Kidney (tissue), 14 donors: ENCODE data around the gene LRBA. TPM values are rescaled to one million over a fixed set of nuclear protein-coding genes. Genes with fewer than 3 reads are reported as not detected.

Experiments used
- DNase-seq, 5 donors: peaks; one replicate each; pipeline ENCODE4 v3.0.0-alpha.2; 2013 to 2020
- FAIRE-seq: peaks from 2 replicates; lab custom pipeline; 2012; peaks lifted over from hg19 to GRCh38; lab: Jason Lieb, UNC
- H3K27ac ChIP-seq, 2 donors: one replicate each; pipeline ENCODE4 v1.7.0; 2013; ENCODE audit warnings: low read depth in 2 of 2, low read length in 2 of 2, inconsistent platforms in 1 of 2
- H3K27me3 ChIP-seq: one replicate; pipeline ENCODE4 v1.7.1; 2013; ENCODE audit warnings: low read length, inconsistent platforms; ENCODE audit not compliant: control insufficient read depth, insufficient read depth
- H3K36me3 ChIP-seq, 3 donors: one replicate each; pipeline versions ENCODE4 v1.7.0 to v1.7.1; 2013; ENCODE audit warnings: low read length in 3 of 3, control low read depth in 1 of 3, inconsistent platforms in 1 of 3; ENCODE audit not compliant: insufficient read depth in 3 of 3, control insufficient read depth in 2 of 3
- H3K4me1 ChIP-seq, 3 donors: one replicate each; pipeline versions ENCODE4 v1.7.0 to v1.7.1; 2013; ENCODE audit warnings: low read length in 3 of 3, inconsistent platforms in 1 of 3, low read depth in 1 of 3; ENCODE audit not compliant: control insufficient read depth in 2 of 3, insufficient read depth in 2 of 3
- H3K4me3 ChIP-seq, 3 donors: one replicate each; pipeline versions ENCODE4 v1.7.0 to v1.8.1; 2013; ENCODE audit warnings: low read length in 3 of 3, control low read depth in 1 of 3, inconsistent platforms in 1 of 3
- H3K9ac ChIP-seq, 3 donors: one replicate each; pipeline versions ENCODE4 v1.7.0 to v1.7.1; 2013; ENCODE audit warnings: low read length in 3 of 3, control low read depth in 1 of 3, inconsistent platforms in 1 of 3
- H3K9me3 ChIP-seq, 3 donors: one replicate each; pipeline versions ENCODE4 v1.7.0 to v1.7.1; 2013; ENCODE audit warnings: low read length in 3 of 3, control low read depth in 1 of 3, inconsistent platforms in 1 of 3; ENCODE audit not compliant: control insufficient read depth in 2 of 3, insufficient read depth in 1 of 3
- intact Hi-C: fragments of 100-400 bp; cut with DNase I; formaldehyde crosslinking; loops from one replicate; pipeline ENCODE4 v1.11.1; 2022
- polyA plus RNA-seq: library from polyadenylated mRNA; stranded (reverse); fragments of 350-450 nt; fragmentation: Illumina TruSeq; extraction: RNeasy Lipid Tissue Mini Kit (QIAGEN cat#74804); gene quantifications from one replicate; pipeline ENCODE4 v1.2.3, GENCODE V29; 2014; ENCODE audit warnings: low read depth, low replicate concordance; ENCODE audit not compliant: insufficient read depth
- total RNA-seq: library from RNA; stranded (reverse); fragmentation: NEBNext Ultra II Directional; extraction: Animal tissue kit (Norgen Biotek cat#: 25700); gene quantifications from one replicate; pipeline ENCODE4 v1.2.1, GENCODE V29; 2021
- TF ChIP-seq, protein P1 (sequence below): IDR thresholded peaks from 3 replicates; pipeline ENCODE4 v1.5.1; 2012; ENCODE audit warnings: mild to moderate bottlenecking, moderate library complexity, borderline replicate concordance; ENCODE audit not compliant: insufficient read depth; ENCODE audit errors: extremely low read depth
- donor health status: control.
- donor health status: control.
- donor health status: control.
- donor health status: control.
- donor health status: control.
- donor health status: DM: yes; HTN: yes; CAD: no.
- donor health status: Normal renal cell carcinoma (clear cell type).

Gene LRBA
- total and polyA plus RNA-seq, 2 donors from 2014 or later, result 20.3 to 76.7 TPM

DNA sequence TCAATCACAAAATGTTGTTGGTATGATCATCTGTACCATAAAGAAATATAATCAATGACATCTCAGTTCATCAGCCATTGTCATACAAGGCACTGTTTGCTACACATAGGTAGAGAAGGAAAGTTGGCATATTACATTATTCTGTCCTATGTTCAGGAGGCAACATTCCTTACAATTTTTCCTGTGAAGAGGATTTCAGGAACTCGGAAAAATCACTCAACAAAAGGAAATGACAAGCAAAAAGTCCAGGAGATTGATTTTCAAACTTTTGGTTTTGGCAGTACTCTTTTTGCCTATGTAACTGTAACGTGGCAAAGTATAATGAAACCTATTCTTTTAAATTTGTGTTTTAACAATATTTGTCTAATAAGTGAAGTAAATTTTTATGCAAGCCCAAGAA lies 301.8 kb downstream of the LRBA start:
- FAIRE-seq, result no peak
- intact Hi-C loops, result no loop called here

DNA sequence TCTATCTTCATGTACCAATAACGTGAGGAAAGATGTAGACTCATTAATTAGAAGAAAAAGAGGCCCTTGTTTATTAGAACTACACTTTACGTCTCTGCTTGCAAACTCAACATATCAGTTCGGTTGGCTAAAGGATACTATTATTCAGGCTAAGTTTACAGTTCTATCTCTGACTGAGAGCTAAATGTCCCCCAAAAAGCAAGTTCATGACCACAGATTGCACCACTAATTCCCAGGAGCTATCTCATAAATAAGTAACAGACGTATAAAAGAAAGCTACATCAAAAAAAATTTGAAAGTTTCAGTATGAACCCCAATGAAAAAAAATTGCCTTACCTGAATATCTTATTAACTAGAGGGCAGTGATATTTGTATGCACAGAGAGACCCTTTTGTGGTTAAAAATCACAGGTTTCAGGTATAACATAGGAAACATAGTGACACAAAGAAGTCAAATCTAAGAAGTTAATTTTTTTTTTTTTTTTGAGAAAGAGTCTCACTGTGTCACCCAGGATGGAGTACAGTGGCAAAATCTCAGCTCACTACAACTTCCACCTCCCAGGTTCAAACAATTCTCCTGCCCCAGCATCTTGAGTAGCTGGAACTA lies 304.2 kb downstream of the LRBA start:
- no peak overlapping the region for H3K4me3 ChIP-seq
- H3K9ac ChIP-seq, result no peak overlapping the region
- H3K4me1 ChIP-seq, result no peaks in the 10 kb centered on the region
- no peak for DNase-seq
- no peaks in the 10 kb centered on the region for H3K27me3 ChIP-seq
- FAIRE-seq, result no peak
- TF ChIP-seq, protein P1, sequence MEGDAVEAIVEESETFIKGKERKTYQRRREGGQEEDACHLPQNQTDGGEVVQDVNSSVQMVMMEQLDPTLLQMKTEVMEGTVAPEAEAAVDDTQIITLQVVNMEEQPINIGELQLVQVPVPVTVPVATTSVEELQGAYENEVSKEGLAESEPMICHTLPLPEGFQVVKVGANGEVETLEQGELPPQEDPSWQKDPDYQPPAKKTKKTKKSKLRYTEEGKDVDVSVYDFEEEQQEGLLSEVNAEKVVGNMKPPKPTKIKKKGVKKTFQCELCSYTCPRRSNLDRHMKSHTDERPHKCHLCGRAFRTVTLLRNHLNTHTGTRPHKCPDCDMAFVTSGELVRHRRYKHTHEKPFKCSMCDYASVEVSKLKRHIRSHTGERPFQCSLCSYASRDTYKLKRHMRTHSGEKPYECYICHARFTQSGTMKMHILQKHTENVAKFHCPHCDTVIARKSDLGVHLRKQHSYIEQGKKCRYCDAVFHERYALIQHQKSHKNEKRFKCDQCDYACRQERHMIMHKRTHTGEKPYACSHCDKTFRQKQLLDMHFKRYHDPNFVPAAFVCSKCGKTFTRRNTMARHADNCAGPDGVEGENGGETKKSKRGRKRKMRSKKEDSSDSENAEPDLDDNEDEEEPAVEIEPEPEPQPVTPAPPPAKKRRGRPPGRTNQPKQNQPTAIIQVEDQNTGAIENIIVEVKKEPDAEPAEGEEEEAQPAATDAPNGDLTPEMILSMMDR, result no peak
- no peak overlapping the region for H3K27ac ChIP-seq
- H3K9me3 ChIP-seq, result no peaks in the 10 kb centered on the region
- intact Hi-C loops, result no loop called here
- no peaks in the 10 kb centered on the region for H3K36me3 ChIP-seq

More for the DNA sequence above, 301.8 kb downstream of the LRBA start:
- no peaks in the 10 kb centered on the region for H3K4me1 ChIP-seq
- no peaks in the 10 kb centered on the region for H3K9me3 ChIP-seq
- no peak for DNase-seq
- TF ChIP-seq, protein P1, result no peak
- H3K27me3 ChIP-seq, result no peaks in the 10 kb centered on the region
- no peaks in the 10 kb centered on the region for H3K36me3 ChIP-seq
- no peak overlapping the region for H3K4me3 ChIP-seq
- no peak overlapping the region for H3K27ac ChIP-seq
- H3K9ac ChIP-seq, result no peak overlapping the region

DNA sequence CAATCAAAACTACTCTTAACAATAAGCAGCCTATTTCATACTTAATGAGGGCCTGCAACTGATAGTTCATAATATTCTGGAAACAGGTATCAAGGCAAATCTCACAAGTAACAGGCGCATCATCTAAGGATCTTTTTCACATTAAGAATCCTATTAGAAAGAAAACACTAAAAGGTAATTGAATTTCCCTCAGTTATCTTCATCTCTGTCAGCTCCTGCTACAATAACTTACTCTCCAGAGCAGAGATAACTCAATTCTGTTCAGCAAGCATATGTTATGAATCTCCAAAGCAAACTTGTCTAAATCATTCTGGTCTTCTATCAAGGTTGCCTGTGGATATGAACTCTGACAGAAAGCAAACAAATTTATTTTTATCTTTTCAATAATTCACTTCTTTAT lies 307.1 kb downstream of the LRBA start:
- no peak for FAIRE-seq
- intact Hi-C loops, result no loop called here
- no peaks in the 10 kb centered on the region for H3K27me3 ChIP-seq
- no peak overlapping the region for H3K4me3 ChIP-seq
- DNase-seq, result no peak
- no peaks in the 10 kb centered on the region for H3K36me3 ChIP-seq
- no peaks in the 10 kb centered on the region for H3K4me1 ChIP-seq
- TF ChIP-seq, protein P1, result no peak
- no peak overlapping the region for H3K27ac ChIP-seq
- H3K9me3 ChIP-seq, result no peaks in the 10 kb centered on the region
- no peak overlapping the region for H3K9ac ChIP-seq

DNA sequence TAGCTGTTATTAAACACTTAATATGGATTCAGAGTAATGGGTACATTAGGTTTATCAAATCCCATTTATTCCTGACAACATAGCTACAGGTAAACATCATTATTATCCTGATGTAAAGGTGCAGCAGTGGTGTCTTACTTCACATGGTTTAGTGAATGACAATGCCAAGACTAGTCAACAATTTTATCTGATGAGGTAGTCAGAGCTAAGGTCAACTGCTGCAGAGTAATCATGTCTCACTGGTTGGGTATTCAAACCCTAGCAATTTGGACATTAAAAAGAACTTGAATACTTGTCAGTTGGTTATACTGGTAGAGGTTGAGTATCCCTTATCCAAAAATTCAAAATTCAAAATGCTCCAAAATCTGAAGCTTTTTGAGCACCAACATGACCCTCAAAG lies 315.5 kb downstream of the LRBA start:
- DNase-seq (no peak), FAIRE-seq (no peak)
- Histone ChIP-seq H3K27ac (no peak overlapping the region), H3K9ac (no peak overlapping the region), H3K4me3 (no peak overlapping the region), H3K4me1 (no peaks in the 10 kb centered on the region), H3K27me3 (no peaks in the 10 kb centered on the region), H3K9me3 (no peaks in the 10 kb centered on the region), H3K36me3 (no peaks in the 10 kb centered on the region)
- TF ChIP-seq, protein P1, result no peak
- intact Hi-C loops, result no loop called here
